Spleen (tissue), 7 donors: ENCODE data around the gene KDM4F.

Source experiments
- CTCF ChIP-seq, 11 experiments: fragments of 200-600 bp in 7 of 11; fragments of 450-650 bp in 4 of 11; sonication (generic) in 4 of 11; IDR thresholded peaks in 8 of 11; conservative IDR thresholded peaks in 3 of 11; 1 replicate in 7 of 11; 2 replicates in 4 of 11; pipeline versions ENCODE4 v1.4.0 to v1.8.0; 2016 to 2021; ENCODE audit warnings: antibody characterized with exemption in 11 of 11, inconsistent platforms in 4 of 11, mild to moderate bottlenecking in 1 of 11
- POLR2AphosphoS5 ChIP-seq, 3 donors: sonication (generic); formaldehyde crosslinking; IDR thresholded peaks; one replicate each; pipeline ENCODE4 v1.5.1; 2017; ENCODE audit warnings: antibody characterized with exemption in 3 of 3
- donor health status: DM: no; HTN: no; CAD: no; lungs with moderate emphysema.
- donor health status: DM: no; HTN: no; CAD: no.
- donor health status: DM: no; HTN: no; CAD: no.

- TF ChIP-seq CTCF (IDR thresholded peaks at IDR 0.05 in 8 of 11, conservative IDR thresholded peaks at IDR 0.05 in 3 of 11): no peak
- TF ChIP-seq POLR2AphosphoS5 (IDR thresholded peaks at IDR 0.05): no peak
Measured at GRCh38 chr11:95054356-95054755, 5.1 kb downstream of the KDM4F start.
